ENCODE measurements around the gene NRN1L.

Gene NRN1L

DNA sequence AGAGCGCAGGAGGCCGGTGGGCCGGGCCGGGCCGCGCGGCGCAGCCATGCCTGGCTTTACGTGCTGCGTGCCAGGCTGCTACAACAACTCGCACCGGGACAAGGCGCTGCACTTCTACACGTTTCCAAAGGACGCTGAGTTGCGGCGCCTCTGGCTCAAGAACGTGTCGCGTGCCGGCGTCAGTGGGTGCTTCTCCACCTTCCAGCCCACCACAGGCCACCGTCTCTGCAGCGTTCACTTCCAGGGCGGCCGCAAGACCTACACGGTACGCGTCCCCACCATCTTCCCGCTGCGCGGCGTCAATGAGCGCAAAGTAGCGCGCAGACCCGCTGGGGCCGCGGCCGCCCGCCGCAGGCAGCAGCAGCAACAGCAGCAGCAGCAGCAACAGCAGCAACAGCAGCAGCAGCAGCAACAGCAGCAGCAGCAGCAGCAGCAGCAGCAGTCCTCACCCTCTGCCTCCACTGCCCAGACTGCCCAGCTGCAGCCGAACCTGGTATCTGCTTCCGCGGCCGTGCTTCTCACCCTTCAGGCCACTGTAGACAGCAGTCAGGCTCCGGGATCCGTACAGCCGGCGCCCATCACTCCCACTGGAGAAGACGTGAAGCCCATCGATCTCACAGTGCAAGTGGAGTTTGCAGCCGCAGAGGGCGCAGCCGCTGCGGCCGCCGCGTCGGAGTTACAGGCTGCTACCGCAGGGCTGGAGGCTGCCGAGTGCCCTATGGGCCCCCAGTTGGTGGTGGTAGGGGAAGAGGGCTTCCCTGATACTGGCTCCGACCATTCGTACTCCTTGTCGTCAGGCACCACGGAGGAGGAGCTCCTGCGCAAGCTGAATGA is 42.0 kb upstream of the NRN1L start:
- no peak for TF ChIP-seq POLR2AphosphoS5 (IDR thresholded peaks at IDR 0.05; ENCODE audit: low read depth, low read length)
- TF ChIP-seq, protein P1, sequence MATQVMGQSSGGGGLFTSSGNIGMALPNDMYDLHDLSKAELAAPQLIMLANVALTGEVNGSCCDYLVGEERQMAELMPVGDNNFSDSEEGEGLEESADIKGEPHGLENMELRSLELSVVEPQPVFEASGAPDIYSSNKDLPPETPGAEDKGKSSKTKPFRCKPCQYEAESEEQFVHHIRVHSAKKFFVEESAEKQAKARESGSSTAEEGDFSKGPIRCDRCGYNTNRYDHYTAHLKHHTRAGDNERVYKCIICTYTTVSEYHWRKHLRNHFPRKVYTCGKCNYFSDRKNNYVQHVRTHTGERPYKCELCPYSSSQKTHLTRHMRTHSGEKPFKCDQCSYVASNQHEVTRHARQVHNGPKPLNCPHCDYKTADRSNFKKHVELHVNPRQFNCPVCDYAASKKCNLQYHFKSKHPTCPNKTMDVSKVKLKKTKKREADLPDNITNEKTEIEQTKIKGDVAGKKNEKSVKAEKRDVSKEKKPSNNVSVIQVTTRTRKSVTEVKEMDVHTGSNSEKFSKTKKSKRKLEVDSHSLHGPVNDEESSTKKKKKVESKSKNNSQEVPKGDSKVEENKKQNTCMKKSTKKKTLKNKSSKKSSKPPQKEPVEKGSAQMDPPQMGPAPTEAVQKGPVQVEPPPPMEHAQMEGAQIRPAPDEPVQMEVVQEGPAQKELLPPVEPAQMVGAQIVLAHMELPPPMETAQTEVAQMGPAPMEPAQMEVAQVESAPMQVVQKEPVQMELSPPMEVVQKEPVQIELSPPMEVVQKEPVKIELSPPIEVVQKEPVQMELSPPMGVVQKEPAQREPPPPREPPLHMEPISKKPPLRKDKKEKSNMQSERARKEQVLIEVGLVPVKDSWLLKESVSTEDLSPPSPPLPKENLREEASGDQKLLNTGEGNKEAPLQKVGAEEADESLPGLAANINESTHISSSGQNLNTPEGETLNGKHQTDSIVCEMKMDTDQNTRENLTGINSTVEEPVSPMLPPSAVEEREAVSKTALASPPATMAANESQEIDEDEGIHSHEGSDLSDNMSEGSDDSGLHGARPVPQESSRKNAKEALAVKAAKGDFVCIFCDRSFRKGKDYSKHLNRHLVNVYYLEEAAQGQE (IDR thresholded peaks at IDR 0.05; ENCODE audit: insufficient read depth in 1 of 2, low read depth in 2 of 2, low read length in 2 of 2): no peak
- no peak for TF ChIP-seq SIN3A (IDR thresholded peaks at IDR 0.05; ENCODE audit: borderline replicate concordance, insufficient read depth, low read length)
- TF ChIP-seq TAF1 (IDR thresholded peaks at IDR 0.05; ENCODE audit: borderline replicate concordance, insufficient read depth, low read length): no peak
- no peak for TF ChIP-seq FOXP2 (optimal IDR thresholded peaks at IDR 0.05; ENCODE audit: borderline replicate concordance, extremely low read depth, extremely low read length, insufficient read depth)

DNA sequence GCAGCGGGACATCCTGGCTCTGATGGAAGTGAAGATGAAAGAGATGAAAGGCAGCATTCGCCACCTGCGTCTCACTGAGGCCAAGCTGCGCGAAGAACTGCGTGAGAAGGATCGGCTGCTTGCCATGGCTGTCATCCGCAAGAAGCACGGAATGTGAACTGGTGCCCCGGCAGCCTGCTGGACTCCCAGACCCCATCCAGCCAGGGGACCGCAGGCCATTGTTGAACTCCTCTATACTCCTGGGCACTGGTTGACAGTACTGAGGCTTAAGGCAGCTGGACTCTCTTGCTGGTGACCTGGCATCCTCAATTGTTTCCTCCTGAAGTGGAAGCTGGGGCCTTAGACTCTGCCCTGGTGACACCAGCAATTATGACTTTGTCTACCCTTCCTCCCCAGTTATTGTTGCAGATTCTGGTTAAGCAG is 41.3 kb upstream of the NRN1L start:
- TF ChIP-seq SIN3A (IDR thresholded peaks at IDR 0.05; ENCODE audit: borderline replicate concordance, insufficient read depth, low read length): no peak
- TF ChIP-seq FOXP2 (optimal IDR thresholded peaks at IDR 0.05; ENCODE audit: borderline replicate concordance, extremely low read depth, extremely low read length, insufficient read depth): no peak
- TF ChIP-seq TAF1 (IDR thresholded peaks at IDR 0.05; ENCODE audit: borderline replicate concordance, insufficient read depth, low read length): no peak
- no peak for TF ChIP-seq POLR2AphosphoS5 (IDR thresholded peaks at IDR 0.05; ENCODE audit: low read depth, low read length)
- TF ChIP-seq, protein P1 (IDR thresholded peaks at IDR 0.05; ENCODE audit: insufficient read depth in 1 of 2, low read depth in 2 of 2, low read length in 2 of 2): no peak

DNA sequence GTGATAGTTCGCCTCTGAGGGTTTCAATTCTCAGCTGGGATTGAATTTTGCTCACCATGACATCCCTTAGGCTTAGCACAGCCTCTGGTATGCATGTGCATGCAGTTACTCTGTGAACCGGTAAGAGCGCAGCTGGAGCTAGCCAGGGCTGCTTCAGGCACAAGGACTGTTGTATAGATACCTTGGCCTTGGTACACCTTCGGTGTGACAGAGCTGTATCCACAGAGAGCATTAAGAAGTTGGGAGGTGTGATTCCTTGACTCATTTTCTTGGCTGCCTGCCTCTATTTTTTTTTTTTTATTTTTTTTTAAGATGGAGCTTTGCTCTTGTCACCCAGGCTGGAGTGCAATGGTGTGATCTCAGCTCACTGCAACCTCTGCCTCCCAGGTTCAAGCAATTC is 40.2 kb upstream of the NRN1L start:
- TF ChIP-seq FOXP2 (optimal IDR thresholded peaks at IDR 0.05; ENCODE audit: borderline replicate concordance, extremely low read depth, extremely low read length, insufficient read depth) (no peak), SIN3A (IDR thresholded peaks at IDR 0.05; ENCODE audit: borderline replicate concordance, insufficient read depth, low read length) (no peak), TAF1 (IDR thresholded peaks at IDR 0.05; ENCODE audit: borderline replicate concordance, insufficient read depth, low read length) (no peak), POLR2AphosphoS5 (IDR thresholded peaks at IDR 0.05; ENCODE audit: low read depth, low read length) (no peak)
- TF ChIP-seq, protein P1 (IDR thresholded peaks at IDR 0.05; ENCODE audit: insufficient read depth in 1 of 2, low read depth in 2 of 2, low read length in 2 of 2): no peak

DNA sequence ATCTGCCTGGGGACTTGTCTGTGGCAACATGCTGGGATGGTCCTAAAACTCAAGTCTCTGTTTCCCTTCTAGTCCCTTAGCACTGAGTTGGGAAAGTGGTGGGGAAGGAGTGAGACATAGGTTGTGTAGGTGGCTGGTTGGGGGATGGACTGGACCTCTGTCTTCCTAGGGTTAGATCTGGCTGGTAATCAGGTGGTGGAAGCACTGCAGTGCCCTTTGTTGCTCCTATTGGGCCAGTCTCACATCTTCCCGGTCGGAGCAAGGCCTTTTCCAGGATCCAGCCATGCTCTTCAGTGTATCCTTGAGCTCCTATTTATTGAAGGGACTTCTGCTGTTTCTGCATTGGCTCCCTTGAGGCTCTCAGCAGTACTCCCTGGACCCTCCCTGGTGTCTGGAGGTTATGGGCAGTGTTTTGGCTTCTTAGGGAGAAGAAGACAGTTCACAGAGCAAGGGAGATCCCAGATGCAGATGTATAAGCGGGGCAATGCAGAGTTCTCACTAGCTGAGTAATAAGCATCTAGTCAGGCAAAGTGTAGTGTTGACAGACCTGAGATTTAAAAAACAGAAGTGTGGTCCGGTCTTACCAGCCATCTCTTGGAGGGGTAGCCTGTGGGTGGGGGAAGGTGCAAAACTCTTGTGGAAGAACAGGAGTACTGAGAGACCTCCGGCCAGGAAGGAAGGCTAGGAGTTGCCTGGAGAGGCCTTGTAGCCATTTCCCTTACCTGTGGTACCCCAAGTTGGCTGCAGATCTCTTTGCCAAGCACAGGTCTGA is 39.2 kb upstream of the NRN1L start:
- TF ChIP-seq SIN3A (IDR thresholded peaks at IDR 0.05; ENCODE audit: borderline replicate concordance, insufficient read depth, low read length) (no peak), TAF1 (IDR thresholded peaks at IDR 0.05; ENCODE audit: borderline replicate concordance, insufficient read depth, low read length) (no peak), FOXP2 (optimal IDR thresholded peaks at IDR 0.05; ENCODE audit: borderline replicate concordance, extremely low read depth, extremely low read length, insufficient read depth) (no peak), POLR2AphosphoS5 (IDR thresholded peaks at IDR 0.05; ENCODE audit: low read depth, low read length) (no peak)
- TF ChIP-seq, protein P1 (IDR thresholded peaks at IDR 0.05; ENCODE audit: insufficient read depth in 1 of 2, low read depth in 2 of 2, low read length in 2 of 2): no peak
